GDM1 (cell line): ENCODE results near the gene COQ2.
"Not testable (repeated sequence)": the region's sequence is repeated elsewhere in the genome, so short reads cannot be mapped to it uniquely, and the experiment has no call there.

Experiments used
- DNase-seq: peaks from one replicate; lab custom pipeline; 2025; lab: John Stamatoyannopoulos, UW

The COQ2 gene

DNA sequence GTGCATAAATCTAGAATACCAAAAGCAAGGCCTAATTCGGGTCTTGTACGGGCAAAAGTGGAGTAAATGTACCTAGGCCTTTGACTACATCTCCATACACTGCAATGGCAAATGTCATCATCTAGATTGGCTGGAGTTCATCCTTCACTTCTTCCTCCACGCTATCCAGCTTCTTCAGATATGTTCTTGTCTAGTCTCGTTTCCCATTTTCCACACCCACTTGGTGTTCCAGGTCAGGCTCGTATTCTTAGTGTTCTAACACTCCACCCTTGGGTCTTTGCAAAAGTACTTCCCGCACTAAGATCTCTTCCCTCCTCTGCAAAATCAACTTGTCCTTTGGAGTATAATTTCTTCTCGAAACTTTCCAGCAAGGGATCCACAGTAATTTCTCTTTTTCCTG lies 1.4 kb downstream of the COQ2 start:
- no peak for DNase-seq

DNA sequence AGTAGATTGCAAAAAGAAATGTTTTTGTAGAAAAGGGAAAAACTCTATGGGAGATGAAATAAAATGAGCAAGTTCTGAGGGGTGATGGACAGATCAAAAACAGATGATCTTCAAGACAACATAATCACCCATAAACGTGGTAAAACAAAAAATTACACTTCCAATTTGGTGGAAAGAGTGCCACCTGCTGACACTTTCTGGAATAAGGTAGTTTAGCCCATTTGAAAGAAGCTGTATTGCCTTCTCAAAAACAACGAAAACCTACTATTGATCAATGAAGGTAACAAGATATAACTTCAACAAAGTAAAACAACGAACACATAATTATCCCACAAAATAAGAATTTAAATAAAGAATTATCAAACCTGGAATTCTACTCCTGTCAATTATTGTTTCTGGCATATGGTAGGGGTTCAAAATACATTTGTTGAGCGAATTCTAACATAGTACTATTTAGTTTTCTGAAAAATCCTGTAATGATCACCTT lies 2.5 kb downstream of the COQ2 start:
- DNase-seq: peak; percentile 48

DNA sequence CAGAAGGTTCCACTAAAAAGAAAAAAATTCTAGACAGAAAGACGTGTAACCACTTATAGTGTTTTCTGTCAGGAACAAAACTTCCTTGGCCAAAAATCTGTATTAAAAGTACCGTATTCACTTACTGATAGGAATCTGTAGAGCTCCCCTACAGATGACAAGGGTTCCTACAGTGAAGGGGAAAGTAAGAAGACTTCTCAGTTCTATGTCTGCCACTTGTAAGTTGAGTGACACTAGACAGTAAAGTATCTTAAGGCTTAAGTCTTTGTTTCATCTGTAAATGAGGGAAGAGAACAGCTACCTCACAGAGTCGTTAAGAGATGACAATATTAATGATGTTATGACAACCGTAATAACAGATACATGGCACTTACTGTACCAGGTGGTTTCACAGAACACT lies 3.3 kb downstream of the COQ2 start:
- DNase-seq: no peak

DNA sequence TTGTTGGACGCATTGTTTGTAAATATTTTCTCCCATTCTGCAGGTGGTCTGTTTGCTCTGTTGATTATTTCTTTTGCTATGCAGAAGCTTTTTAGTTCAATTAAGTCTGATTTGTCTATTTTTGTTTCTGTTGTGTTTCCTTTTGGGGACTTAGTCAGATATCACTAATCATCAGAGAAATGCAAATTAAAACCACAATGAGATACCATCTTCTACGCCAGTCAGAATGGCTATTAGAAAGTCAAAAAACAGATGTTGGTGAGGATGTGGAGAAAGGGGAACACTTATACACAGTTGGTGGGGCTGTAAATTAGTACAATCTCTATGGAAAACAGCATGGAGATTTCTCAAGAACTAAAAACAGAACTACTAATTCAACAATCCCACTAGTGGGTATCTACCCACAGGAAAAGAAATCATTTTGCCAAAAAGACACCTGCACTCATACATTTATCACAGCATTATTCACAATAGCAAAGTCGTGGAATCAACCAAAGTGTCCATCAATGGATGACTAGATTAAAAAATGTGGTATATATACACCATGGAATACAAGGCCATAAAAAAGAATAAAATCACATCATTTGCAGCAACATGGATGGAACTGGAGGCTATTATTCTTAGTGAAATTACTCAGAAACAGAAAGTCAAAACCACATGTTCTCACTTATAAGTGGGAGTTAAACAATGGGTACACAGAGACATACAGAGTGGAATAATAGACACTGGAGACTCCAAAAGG lies 8.1 kb downstream of the COQ2 start:
- DNase-seq: no peak

DNA sequence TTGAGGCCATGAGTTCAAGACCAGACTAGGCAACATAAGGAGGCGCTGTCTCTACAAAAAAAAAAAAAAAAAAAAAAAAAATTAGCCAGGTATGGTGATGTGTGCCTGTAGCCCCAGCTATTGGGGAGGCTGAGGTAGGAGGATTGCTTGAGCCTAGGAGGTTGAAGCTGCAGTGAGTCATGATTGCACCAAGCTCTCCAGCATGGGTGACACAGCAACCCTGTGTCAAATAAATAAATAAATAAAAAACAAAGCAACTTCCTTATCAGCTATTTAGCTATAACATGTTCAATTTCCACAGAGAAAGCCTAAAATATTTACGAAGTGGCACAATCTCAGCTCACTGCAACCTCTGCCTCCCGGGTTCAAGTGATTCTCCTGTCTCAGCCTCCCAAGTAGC lies 10.7 kb downstream of the COQ2 start:
- not testable (repeated sequence) for DNase-seq

DNA sequence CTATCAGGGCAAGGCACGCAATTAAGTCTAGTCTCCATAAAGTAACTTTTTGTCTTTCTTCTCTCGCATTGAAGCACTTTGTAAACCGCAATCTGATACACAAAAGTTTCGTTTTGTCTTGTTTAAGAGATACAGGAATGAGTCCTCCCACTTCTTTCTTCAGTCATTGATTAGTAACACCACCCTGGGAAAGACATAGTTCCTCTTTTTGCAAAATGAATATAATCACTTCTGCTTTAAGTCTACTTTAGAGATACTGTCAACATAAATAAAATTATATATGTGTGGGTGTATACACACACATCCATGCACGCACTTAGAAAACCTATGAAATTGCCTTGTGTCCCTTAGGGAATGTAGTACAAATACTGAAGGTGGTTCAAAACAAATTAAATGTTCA lies 11.7 kb downstream of the COQ2 start:
- DNase-seq: no peak

DNA sequence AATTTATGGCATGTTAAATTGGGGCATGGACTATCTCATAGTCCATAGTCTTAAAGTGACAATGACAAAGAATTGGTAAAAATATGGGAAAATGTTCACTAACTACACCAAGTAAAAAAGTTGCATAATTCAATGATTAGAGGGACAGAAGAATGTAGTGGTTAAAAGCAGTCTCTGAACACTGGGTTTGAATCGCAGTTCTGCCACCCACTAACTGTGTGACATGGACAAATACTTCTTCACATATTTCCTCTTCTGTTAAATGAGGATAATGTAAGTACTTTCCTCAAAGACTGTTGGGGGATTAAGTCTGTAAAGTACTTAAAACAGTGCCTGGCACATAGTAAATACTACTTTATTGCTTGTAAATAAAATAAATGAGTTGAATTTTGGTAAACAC lies 15.3 kb downstream of the COQ2 start:
- no peak for DNase-seq

DNA sequence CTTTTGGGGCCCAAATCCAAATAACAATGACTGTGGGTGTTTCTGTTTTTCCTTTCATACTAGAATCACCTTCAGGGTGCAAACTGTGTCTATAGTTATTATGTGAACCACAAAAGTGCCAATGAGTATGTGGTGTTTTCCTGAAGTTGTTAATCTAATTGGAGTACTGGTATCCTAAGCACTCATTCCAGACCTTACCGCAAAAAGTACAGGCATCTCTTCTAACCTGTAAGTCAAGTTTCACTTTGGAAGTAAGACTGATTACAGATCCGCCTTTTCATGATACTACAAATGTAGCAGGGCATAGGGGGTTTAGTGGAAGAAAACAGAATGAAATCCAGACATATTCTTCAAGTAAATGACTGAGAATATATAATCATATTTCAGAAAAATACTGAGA lies 16.1 kb downstream of the COQ2 start:
- DNase-seq: no peak

DNA sequence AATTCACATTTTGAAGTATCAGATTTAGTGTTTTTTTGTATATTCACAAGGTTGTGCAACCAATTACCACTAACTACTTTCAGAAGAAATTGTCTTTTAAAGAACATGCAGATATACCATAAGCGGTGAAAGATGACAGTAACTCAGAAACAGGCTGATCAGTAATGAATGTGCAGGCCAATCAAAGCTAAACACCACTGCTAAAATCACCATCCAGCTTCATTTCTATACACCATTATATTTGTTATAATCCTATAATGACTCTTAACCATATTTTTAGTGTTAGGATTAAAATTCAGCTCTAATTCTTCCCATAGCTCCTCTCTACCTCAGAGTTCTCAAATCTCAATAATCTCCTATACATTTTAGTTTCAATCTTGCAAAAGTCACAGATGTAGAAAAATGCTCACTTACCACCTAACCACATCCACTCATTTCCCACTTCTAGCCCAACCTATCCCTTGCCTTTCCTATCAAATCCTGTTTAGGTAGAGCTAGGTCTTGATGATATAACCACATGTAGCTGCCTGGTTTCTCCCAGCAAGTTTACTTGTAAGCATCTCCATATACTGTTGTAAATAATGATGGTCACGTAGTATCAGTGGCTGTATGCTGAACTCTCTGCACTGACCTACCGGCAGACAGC lies 16.6 kb downstream of the COQ2 start:
- no peak for DNase-seq

DNA sequence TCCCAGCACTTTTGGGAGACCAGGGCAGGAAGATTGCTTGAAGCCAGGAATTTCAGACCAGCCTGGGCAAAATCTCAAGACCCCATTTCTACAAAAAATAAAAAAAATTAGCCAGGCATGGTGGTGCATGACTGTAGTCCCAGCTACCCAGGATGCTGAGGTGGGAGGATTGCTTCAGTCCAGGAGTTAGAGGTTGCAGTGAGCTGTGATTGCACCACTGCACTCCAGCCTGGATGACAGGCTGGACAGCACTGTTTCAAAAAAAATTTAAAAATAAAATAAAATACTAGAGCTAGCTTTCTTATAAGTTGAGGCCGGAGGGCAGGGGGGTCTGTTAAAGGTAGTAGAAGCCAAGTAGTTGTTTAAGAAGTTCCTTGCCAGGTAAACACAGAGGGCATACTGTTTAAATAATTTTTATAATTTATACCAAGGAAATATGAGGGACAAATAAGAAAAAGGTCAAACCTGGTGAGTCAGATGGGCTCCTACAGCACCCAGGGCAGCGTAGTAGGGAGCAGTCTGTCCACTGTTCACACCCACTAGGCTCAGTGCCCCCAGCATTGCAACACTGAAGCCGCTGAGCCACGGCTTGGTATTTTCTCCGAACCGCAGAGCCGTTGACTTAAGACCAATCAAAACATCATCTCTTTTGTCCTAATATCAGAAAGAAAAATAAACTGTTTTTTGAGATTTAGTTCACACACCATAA lies 17.3 kb downstream of the COQ2 start:
- DNase-seq: no peak

DNA sequence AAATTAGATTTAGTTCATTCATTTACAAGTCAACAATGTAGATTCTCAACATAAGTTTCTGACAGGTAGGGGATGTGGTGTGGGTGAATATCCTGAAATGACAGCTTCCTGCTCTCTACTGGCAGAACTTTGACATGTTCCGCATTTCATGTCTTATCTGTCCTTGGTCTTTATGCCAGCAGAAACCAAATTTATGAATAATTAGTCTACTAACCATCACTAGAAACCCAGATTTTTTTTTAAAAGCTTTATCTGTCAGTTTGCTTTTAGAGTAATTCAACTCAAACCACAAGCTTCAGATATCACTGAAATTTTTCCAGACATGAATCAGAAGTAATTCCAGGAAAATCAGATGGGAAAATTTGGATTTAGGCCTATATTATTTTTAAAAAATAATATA lies 17.9 kb downstream of the COQ2 start:
- peak; percentile 24 for DNase-seq

DNA sequence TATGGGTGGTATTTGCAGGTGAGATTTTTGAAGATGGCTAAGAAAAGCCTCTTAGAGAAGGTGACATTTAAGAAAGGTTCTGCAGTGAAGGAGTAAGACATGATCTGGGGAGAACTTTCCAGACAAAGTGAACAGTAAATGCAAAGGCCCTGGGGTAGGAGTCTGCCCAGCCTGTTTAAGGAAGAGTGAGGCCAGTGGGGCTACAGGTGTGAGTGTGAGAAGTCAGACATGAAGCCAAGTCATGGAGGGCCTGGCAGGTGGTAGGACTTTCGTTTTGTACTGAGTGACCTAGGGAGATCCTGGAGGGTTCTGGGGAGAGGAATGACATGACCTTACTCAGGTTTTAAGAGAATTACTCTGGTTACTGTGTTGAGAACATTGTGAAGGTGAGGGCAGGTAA lies 21.5 kb downstream of the COQ2 start:
- no peak for DNase-seq

DNA sequence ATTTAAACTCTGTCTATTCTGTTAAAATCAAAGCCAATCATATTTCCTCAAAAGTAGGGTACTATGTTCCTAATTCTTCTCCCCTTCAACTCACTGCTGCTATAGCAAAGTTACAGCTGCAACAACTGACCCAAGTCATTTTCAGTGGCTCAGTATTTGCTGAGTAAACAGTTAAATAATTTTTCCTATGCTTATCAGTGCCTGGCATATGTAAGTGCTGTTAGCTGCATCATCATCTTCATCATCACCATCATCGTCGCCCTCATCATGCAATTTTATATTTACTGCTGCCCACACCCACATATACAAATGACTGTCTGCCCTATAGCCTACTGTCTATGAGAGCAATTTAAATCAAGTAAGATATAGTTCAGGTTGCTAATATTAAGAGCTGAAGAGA lies 21.9 kb downstream of the COQ2 start:
- no peak for DNase-seq

DNA sequence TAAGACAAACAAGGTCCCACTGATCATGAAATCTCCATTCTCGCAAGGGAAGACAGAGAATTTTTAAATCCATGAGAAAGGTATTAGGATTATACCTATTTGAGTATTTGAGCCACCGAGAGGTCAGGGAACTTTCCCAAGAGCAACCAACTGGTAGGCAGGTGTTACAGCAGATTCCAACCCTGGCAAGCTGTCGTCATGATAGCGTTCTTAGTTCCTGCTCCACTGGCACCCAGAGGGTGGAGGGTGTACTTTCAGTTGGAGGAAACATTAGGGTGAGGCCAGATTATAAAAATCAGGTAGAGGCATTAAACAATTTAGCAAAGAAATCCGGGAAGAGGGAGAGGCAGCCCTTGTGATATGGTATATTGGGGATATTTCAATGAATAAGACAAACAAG lies 23.3 kb downstream of the COQ2 start:
- DNase-seq: no peak

DNA sequence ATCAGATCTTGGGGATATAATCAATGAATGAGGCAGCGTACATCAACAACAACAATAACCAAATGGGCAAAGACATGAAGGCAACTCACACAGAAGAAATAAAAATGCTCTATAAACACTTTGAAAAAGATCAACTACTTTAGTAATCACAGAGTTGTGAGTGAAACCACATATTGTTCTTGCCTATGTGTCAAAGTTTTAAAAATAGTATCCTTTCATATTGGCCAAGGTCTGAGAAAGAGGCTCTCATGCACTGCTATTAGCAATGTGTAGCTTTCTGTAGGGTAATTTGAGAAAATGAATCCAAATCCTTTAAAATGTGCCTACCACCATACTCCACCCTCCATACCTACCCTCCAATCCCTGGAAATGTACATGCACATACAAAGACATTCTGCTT lies 25.0 kb downstream of the COQ2 start:
- no peak for DNase-seq

DNA sequence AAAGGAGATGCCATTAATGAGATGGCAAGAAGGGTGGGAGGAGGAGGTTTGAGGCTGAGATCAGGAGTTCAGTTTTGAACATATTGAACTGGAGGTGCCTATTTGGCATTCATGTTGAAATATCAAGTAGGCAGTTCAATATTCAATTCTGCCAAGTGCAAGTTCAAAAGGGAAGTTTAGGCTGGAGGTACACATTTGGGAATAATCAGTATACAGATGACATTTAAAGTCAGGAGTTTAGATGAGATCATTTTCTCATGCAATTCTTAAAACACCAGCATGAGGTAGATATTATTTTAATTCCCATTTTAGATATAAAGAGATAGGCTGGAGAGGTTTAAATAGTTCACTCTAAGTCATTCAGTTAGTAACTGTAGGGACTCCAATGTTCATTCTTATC lies 26.1 kb downstream of the COQ2 start:
- DNase-seq: no peak

DNA sequence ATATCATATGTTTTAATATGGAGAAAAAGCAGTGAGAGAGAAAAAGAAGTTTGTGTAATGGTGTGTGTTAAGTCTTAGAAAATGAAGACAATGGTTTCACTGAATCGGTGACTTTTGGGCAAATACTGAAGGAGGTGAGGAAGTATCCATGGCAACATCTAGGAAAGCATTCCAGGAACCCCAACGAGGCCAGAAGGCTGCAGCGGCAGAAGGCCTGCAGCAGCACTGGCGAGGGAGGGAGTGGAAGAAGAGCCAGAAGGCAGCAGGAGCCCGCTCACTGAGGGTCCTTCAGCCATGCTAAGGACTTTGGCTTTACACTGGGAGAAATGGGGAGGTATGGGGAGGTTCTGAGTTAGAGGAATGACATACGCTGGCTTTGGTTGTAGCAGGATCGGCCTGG lies 26.8 kb downstream of the COQ2 start:
- no peak for DNase-seq

DNA sequence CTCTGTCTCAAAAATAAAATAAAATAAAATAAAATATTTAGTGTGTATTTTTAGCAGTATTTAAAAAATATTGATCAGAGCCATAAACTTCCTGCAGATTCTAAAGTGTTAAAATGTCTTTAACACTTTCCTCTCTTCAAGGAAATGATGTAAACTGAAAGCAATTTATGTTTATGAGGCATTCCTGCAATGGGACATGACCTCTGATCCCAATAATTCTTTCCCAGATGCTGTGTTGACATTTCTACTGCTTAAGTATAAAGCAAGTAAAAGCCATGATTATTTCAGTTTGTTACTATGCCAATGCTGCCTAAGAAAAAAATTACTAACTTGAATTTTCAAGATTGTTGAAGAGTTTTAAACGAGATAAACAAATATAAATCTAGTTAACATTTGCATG lies 29.0 kb downstream of the COQ2 start:
- DNase-seq: no peak

DNA sequence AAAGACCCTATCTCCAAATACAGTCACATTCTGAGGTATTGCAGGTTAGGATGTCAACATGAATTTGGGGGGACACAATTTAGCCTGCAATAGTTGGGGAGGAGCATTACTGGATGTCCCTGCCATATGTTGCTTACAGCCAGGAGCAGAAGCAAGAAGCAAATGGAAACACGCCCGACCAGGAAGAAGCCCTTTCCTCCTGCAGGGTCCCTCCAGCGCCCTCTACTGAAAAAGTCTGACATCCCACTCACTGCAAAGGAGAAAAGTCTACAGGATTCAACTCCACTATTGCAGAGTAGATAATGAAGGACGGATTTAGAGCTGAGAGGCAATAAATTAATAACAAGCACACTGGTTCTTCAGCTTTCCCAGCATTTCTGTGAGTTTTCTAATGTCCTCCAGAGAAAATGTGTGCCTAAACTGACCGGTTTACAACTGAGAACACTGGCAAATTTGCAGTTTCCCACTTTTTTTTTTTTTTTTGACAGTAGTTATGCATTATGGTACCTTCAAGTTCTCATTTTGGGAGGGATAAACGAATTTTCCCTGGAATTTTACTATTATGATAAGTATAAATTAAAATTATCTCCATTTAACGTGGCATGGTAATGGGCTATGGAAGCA lies 31.7 kb downstream of the COQ2 start:
- DNase-seq: peak; percentile 72

DNA sequence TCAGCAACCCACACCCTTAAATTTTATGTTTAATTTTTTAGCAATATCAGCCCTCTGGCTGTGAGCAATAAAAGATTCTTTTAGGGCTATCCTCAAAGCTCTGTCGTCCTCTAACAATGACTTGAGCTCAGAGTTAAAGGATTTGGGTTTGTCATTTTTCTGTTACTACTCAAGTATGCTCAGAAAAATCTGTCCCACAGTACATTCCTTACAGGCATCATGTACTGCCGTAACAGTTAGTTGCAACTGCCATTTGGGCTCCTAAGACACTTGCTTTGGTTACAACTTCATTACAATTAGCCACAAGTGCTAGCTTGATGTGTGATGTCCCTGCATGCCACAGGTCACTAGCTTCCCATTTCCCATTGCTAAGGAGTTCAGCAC lies 33.2 kb downstream of the COQ2 start:
- no peak for DNase-seq

DNA sequence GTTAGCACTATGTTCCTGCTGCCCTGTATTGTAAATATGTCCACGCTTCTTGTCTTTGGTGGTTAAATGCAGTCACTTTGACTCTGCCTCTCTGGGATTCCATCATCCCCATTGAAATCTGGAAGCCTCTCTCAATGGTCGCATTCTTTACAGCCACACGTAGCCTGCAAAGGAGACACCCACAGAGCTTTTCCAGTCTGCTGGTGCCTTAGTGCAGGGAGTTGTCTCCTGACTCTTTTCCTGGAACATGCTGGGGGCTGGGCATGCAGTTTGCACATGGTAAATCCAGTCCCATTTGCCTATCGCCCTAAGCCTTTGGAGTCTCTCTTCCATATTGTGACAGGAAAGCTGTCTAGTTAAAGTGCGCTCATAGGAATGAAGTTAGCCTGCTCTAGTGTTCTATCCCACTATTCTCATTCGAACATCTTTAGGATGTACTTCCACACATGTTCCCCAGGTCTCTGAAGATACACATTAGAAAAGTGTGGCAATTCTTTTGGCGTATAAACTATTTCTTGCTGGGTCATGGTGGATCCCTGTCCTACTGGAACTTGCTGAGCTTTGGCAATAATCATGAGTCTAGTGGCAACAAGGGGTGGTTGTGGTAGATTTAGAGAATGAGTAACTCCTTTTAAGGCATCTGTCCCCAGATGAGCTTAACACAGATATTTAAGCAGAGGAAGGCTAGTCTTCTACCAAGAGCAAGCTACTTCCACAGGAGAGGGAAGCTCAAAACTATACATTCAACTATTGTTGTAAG lies 33.7 kb downstream of the COQ2 start:
- DNase-seq: no peak

DNA sequence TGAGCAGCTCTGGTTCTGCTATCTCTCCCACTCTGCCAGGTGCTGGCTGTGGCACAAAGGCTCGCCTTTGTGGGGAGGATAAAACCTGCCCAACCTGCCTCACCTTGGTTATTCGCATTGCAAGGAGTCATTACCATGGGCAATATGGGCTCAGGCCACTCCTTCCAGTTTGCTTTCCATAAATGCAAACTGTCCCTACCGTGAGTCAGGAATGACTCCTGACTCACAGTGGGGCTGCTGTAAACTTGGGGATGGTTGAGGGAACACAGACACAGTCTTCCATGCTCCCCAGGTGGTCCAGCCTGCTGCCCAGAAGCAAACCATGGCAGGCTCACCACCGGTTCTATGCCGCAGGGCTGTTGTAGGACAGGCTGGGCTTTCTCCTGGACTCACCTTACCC lies 36.1 kb downstream of the COQ2 start:
- no peak for DNase-seq
